Heart left ventricle (tissue), 13 donors: ENCODE measurements around the gene TTC31.

Source experiments
- CTCF ChIP-seq, 12 donors: fragments of 200-600 bp; sonication (generic) in 4 of 12; IDR thresholded peaks; one replicate each; pipeline versions ENCODE4 v1.5.0 to v1.8.0; 2018 to 2022; ENCODE audit warnings: antibody characterized with exemption in 12 of 12, mild to moderate bottlenecking in 5 of 12
- POLR2A ChIP-seq, 2 donors: fragments of 450-650 bp; IDR thresholded peaks; one replicate each; pipeline ENCODE4 v1.6.1; 2017; ENCODE audit warnings: antibody characterized with exemption in 2 of 2, mild to moderate bottlenecking in 2 of 2, moderate library complexity in 2 of 2
- donor health status: ischemic (EF 13 %, LVEDD 7.1; RV severe dilation, severe dysfunction).
- donor health status: DM: no; HTN: yes; CAD: no.
- donor health status: DM: no; HTN: no; CAD: no.
- donor health status: ischemic (EF 25% LVEDD 6.9; RV normal size, moderate dysfunction).
- donor health status: ischemic (EF 25% LVEDD 5.7; RV mildly dilated, moderate dysfunction).
- donor health status: ischemic (EF 35%, LVEDD 5.7; RV mildly dilated, moderate dysfunction).
- donor health status: nonischemic (EF 11% LVEDD 7.7; RV severe dilation, severe dysfunction).
- donor health status: DM: yes; HTN: yes; CAD: no.
- donor health status: PGD.
- donor health status: ischemic (EF 29% LVEDD 5.4; RV normal size, mild dysfunction).
- donor health status: nonischemic (EF 23%, LVEDD 6.1; RV moderate dilation, normal function).

DNA sequence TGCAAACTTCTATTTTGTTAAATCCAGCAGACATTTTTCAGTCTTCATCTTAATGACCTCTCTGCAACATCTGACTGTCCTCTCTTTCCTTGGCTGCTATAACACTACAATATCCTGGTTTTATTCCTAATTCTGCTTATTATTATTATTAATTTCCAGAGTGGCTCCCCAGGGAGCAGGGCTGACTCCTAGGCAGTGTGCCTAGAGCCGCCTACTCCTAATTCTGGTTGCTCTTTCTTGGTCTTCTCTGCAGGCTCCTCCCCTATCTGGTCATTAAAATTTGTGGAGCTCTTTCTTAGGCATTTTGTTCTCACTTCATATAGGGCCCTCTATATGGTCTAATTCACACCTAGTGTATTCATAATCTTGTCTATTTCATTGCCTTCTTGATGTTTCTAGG, 60.1 kb downstream of the TTC31 start:
- TF ChIP-seq POLR2A (IDR thresholded peaks at IDR 0.05) (no peak), CTCF (IDR thresholded peaks at IDR 0.05) (no peak)
